Measurements from ENCODE around the gene PITPNC1.
"Not testable (repeated sequence)": the region's sequence is repeated elsewhere in the genome, so short reads cannot be mapped to it uniquely, and the experiment has no call there.

PITPNC1 gene

GRCh38 chr17:67689534-67690177 lies 312.6 kb downstream of the PITPNC1 start:
- TF ChIP-seq CTCF (IDR thresholded peaks at IDR 0.05; ENCODE audit: borderline replicate concordance, control extremely low read depth, extremely low read depth, insufficient read depth, missing control alignments) = peak; percentile 72
- in situ Hi-C loops (cut with MboI; ENCODE audit: low sequenced_read_pairs, unreplicated experiment) = loop anchor here (10.0 kb wide), 1 partner anchor 315 kb away; the partner anchor contains the start of gene PITPNC1
- DNase-seq (ENCODE audit: low spot score) = peak; percentile 82

- no peak for TF ChIP-seq CTCF (IDR thresholded peaks at IDR 0.05; ENCODE audit: borderline replicate concordance, control extremely low read depth, extremely low read depth, insufficient read depth, missing control alignments)
- DNase-seq (ENCODE audit: low spot score) = no peak
- in situ Hi-C loops (cut with MboI; ENCODE audit: low sequenced_read_pairs, unreplicated experiment) = no loop called here
Observed at GRCh38 chr17:67693811-67694210, 316.7 kb downstream of the PITPNC1 start.

- no peak for DNase-seq (ENCODE audit: low spot score)
- no peak for TF ChIP-seq CTCF (IDR thresholded peaks at IDR 0.05; ENCODE audit: borderline replicate concordance, control extremely low read depth, extremely low read depth, insufficient read depth, missing control alignments)
- in situ Hi-C loops (cut with MboI; ENCODE audit: low sequenced_read_pairs, unreplicated experiment) = no loop called here
Observed at GRCh38 chr17:67696347-67696746, 319.3 kb downstream of the PITPNC1 start.

GRCh38 chr17:67696853-67697498 lies 319.9 kb downstream of the PITPNC1 start:
- DNase-seq (ENCODE audit: low spot score) = no peak
- no peak for TF ChIP-seq CTCF (IDR thresholded peaks at IDR 0.05; ENCODE audit: borderline replicate concordance, control extremely low read depth, extremely low read depth, insufficient read depth, missing control alignments)
- in situ Hi-C loops (cut with MboI; ENCODE audit: low sequenced_read_pairs, unreplicated experiment) = no loop called here

- TF ChIP-seq CTCF (IDR thresholded peaks at IDR 0.05; ENCODE audit: borderline replicate concordance, control extremely low read depth, extremely low read depth, insufficient read depth, missing control alignments) = no peak
- in situ Hi-C loops (cut with MboI; ENCODE audit: low sequenced_read_pairs, unreplicated experiment) = no loop called here
- no peak for DNase-seq (ENCODE audit: low spot score)
Observed at GRCh38 chr17:67700037-67700724, 323.1 kb downstream of the PITPNC1 start.

GRCh38 chr17:67700725-67701119 lies 323.6 kb downstream of the PITPNC1 start:
- TF ChIP-seq CTCF (IDR thresholded peaks at IDR 0.05; ENCODE audit: borderline replicate concordance, control extremely low read depth, extremely low read depth, insufficient read depth, missing control alignments) = no peak
- DNase-seq (ENCODE audit: low spot score) = no peak
- in situ Hi-C loops (cut with MboI; ENCODE audit: low sequenced_read_pairs, unreplicated experiment) = no loop called here

- DNase-seq (ENCODE audit: low spot score); in situ Hi-C loops (cut with MboI; ENCODE audit: low sequenced_read_pairs, unreplicated experiment): not testable (repeated sequence)
Observed at GRCh38 chr17:67702861-67703260, 325.8 kb downstream of the PITPNC1 start.
